Activated CD4-positive, CD25-positive, alpha-beta regulatory T cell treated with anti-CD3 and anti-CD28 coated beads, Interleukin-2, amount 50 U/mL, for 72 hours (primary cell): ENCODE data around the gene CTNNBIP1.

ENCODE experiments used
- DNase-seq: peaks from one replicate; pipeline ENCODE4 v3.0.0; 2021

The CTNNBIP1 gene

DNA sequence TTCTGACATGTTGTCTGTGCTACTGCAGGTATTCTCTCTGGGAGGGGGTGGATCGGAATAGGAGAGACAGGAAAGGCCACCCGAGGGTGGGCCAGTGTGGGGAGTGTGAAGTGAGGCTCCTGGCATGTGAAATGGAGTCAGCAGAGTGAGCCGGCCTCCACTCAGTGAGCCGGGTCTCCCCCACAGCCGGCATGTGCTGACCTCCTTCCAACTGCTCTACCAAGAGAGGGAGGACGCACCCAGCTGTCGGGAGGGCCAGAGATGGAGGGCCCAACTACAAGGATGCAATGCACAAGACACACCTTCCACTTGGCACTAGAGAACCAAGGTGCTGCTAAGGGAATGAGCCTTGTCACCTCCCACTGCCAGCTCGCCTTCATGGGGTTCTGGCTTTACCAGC lies 58.1 kb downstream of the CTNNBIP1 start:
- no peak for DNase-seq

DNA sequence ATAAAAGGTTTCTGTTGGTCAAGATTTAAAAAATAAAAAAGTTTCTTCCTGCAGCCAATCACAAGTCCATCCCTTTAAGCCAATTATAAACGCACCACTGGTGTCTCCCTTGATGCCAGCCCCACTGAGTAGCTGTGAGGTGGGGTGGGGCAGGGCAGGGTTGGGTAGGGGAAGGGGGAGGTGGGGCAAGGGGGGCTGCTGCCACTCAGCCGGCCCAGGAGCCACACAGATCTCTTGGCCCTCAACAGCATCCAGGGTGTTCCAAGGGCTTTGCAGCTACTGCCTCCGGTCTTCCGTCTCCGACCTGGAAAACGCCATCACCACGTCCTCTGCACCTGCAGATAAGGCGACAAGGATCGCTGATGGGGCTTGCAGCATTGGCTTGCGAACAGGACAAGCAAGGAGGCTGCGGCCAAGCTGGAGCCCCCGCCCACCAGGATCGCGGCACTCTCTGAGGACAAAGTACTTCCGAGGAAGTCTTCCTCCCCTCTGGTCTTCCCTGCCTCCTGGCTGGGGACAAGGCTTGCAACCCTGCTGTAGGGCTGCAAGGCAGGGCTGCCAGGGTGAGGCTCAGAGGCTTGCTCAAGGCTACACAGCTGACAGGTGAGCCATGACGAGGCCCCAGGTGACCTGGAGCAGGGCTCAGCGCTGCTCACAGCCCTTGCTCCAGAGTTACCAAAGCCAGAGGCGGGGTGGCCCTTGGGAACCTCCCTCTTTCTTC lies 59.5 kb downstream of the CTNNBIP1 start:
- no peak for DNase-seq

DNA sequence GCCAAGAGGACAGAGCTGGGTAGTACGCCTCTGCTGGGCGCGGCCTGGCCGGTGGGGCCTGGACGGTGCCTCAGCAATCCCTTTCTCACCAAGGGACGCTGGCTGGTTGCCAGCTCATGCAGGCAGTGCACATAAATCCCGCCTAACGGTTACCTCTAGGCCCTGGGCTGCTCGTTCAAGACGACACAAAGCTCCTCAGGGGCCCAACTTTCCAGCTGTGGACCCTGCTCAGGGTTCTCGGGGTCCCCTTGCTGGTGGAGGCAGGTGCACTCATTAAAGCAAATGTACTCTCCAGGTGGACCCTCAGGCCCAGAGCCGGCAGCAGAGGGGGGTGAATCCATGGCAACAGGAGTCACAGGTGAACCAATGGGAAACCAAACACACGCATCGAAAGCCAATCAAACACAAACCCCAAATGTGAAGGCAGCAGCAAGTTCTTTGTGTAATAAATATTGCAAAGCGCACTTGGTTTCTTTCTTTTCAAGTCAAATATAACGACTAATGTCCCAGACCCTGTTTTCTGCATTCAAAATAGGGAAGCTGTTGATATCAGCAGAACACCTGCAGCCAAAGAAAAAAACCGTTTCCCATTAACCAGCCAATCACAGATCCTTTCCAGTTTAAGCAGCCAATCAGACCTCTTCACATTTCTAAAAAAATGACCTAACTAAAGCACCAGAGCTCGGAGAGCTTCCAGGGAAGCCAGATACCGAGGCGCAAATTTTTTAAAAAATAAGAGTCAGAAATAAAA lies 60.2 kb downstream of the CTNNBIP1 start:
- DNase-seq, result no peak

DNA sequence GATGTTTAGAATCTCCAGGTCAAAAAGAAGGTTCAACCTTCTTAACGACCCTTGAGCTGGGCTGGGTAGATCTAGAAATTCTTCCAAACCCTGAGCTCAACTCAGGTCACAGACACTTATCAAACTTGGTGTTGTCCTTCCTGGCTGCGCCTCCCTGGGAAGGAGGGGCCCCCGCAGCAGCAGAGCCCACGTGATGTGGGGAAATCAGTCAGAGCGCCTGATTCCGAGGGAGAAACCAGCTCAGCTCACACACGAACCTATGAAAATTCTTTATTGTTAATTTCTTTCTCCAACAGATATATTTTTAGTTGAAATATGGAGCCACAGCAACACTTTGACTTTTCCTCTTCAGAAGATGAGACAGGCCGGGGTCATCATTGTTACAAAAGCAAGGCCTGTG lies 62.0 kb downstream of the CTNNBIP1 start:
- DNase-seq, result no peak

DNA sequence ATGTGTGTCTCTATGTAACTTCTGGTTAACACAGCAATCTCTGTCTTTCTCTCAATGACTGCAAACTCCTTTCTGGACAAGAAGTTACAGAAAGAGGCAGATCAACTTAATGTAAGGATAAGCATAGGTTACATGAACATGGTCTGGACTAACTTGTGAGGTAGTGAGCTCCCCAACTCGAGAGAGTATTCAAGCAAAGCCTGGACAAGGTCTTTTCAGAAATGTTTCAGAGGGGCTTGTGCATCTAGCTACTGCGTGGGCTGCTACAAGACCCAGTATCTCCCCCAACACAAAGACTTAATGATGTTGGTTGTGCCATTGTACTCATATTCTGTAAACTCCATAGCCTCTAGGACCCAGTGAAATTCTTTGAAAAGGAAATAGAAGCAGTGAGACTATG lies 62.8 kb downstream of the CTNNBIP1 start:
- no peak for DNase-seq

DNA sequence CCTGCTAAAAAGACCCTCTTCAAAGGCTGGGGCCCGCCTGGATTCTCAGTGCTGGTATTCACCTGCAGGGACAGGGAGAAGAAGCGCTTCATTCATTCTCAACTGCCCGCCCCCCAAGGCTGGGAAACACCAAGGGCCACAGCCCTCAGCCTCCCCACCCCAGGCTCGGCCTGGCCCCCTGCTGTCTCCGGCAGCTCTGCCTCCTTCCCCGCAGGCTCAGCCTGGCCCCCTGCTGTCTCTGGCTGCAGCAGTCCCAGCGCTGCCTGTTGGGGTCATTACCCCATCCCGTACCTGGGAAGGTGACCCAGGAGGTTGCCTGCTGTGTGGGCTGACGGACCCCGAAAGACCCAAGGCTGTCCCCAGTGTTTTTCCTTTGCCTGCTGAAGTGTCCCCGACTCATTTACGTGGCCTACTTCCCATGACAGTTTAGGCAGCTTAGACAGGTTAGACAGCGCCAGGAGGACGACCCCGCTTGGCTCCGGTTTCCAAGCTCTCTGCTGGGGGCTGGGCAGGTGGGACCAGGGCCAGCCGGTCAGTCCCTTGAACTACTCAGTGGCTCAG lies 63.4 kb downstream of the CTNNBIP1 start:
- DNase-seq, result no peak

DNA sequence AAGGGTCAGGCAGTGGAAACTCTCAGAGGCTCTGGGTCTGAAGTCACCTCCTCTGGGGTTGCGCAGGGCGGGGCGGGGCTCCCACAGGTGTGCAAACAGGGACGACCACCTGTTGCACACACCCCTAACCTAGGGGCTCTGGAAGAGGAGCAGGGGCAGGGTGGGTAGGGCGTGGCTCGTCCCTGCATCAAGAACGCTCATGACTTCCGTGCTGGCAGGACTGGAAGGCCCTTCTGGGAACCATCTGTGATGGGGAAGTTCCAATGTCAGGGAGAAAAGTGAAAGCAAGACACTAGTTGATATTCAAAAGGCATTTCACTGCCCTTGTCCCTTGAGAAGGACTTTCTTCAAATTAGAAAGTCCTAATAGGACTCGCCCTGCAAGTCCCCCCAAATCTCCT lies 64.2 kb downstream of the CTNNBIP1 start:
- no peak for DNase-seq

DNA sequence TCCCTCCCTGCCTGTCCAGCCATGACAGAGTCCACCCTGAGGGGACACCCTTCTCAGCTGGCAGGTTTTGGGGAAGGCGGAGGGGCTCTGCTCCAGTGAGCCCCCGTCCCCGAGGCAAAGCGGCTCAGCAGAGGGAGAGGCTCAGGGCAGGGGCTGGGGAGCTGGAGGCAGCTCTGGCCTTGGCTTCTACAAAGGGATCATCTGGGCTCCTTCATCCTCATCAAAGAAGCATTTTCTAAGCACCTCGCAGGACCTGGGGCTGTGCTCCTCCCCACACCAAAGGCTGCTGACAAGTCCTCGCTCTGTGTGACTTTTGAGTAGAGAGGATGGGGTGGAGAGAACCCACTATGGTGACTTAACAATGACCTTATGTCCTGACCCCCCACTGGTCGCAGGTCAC lies 65.3 kb downstream of the CTNNBIP1 start:
- no peak for DNase-seq

DNA sequence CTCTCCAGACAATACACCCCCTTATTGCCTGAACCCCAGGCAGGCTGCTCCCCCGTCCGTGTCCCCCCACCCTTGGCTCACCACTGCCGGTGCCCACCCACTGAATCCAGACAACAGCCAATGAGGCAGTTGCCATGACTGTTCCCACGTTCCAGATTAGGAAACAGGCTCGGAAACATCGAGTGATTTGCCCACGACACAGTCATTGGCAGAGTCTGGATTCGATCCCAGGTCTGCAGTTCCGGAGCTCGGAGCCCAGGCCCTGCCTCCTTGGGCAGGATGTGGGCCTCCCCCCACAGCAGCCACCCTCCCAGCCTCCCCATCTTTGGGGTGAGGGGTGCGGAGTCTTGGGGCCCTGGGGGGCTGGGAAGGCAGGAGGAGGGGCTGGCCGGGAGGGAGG lies 66.0 kb downstream of the CTNNBIP1 start:
- no peak for DNase-seq

DNA sequence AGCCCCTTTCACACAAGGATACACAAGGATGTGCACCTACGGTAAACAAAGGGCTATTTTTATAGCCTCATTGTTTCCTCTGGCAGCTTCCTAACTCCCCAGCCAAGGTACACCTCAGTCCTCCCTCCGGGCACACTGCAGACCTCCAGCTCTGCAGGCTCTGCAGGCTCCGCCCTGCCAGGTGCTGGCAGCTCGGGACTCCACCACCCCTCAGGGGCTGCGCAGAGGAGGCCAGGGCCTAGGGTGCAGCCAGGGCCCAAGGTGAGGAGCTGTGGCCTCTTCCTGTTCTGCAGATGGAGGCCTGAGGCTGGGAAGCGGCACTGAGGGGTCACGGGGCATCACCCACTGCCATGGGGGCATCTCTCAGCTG lies 66.5 kb downstream of the CTNNBIP1 start:
- no peak for DNase-seq

DNA sequence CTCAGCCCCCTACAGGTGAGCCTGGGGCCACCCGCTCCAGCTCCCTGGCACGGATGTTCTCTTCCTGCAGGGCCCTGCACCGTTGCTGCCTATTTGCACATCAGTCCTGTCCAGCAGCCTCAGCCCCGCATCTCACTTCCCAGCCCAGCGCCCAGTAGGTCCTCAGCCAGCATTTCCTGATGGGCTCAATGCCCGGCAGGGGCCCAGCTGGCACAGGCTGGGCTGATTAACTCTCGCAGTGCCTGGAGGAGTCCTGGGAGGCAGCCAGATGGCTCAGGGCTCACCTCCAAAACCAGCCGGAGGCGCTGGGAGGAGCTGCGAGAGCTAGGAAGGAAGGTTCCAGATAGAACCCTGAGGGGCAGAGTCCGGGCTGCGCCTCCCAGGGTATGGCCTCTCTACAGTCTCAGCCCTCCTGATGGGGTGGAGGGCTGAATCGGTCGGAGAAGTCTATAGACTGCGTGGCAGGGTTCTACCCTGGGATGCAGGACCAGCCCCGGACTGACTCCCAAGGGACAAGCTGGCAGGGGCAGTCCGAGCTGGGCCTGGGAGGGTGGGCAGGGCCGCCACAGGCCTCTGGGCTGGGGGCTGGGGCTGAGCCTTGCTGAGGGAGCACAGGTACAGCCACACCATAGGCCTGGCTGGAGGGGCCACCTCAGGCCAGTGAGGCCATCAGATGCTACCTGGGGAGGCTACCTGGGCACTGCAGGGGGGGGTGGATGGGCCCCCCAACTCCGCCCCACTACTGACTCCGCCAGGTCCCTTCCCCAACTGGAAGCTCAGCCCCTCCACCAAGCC lies 67.1 kb downstream of the CTNNBIP1 start:
- no peak for DNase-seq

DNA sequence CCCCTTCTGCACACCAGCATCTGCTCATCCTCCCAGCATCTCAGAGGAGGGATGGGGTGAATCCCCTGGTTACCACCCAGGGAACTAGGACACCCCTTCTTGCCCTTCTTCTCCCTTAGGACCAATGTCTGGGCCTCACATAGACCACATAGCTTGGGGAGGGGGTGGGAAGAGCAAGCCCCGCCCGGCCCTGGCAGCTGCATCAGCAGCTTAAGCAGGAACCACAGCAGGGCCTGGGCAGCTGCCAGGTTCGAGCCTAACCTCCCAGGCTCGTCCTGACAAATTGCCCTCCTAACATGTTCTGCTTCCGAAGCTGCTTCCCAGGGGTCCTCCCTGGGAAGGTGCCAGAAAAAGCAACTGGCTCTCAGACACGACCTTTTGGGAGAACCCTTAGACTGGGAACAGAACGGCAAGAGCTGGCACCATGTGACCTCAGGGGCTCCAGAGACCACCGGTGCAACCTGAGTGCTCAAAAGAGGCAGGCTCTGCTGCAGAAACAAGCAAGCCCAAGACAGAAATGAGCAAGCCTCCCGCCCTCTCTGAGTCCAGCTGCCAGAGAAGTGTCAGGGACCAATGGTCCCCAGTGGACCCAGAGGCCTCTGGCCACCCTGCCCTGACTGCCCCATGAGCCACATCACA lies 67.9 kb downstream of the CTNNBIP1 start:
- no peak for DNase-seq

DNA sequence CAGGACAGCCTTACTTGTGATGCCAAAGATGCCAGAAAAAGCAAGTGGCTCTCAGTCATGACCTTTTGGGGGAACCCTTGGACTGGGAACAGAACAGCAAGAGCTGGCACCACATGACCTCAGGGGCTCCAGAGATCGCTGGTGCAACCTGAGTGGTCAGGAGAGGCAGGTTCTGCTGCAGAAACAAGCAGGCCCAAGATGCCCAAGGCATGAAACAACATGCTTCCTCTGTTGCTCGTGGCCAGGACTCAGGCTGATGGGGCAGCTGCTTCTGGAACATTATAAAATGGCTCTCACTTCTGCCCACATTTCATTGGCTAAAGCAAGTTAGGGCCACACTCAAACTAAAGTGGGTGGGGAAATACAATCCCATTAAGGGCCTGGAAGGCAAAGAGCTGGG lies 68.6 kb downstream of the CTNNBIP1 start:
- DNase-seq, result no peak

DNA sequence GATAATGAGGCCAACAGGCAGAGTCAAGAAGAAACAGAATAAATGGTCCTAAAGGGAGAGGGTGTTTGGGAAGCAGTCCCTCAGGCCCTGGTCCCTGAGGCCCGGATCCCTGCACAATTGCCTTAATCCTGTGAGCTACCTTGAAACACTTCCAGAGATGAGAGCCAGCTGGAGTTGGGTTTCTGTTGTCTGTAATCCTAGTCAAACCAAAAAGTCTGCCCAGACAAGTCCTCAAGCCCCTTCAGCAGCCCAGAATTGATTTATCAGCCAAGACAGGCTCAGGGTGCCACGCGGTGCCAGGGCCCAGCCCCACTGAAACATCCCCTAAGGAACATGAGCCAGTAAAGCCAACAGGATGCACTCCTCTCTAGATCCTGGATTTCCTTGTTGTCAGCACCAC lies 69.9 kb downstream of the CTNNBIP1 start:
- DNase-seq, result no peak

DNA sequence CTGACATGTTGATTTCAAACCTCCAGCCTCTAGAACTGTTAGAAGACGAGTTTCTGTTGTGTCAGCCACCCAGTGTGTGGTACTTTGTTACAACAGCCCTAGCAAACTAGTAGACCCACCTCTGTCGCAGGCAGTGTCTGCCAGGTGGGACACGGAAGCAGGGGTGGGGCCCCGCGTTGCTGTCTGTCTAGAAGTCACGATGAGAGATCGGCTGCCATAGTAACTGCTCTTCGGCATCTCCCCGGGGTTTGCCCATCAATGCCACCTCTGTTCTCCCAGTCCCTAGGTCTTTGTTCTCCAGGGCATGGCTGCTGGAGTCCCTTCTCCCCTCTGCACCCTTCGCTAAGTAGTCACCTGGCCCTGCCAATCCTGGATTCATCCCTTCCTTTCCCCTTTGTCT lies 71.1 kb downstream of the CTNNBIP1 start:
- DNase-seq, result no peak

DNA sequence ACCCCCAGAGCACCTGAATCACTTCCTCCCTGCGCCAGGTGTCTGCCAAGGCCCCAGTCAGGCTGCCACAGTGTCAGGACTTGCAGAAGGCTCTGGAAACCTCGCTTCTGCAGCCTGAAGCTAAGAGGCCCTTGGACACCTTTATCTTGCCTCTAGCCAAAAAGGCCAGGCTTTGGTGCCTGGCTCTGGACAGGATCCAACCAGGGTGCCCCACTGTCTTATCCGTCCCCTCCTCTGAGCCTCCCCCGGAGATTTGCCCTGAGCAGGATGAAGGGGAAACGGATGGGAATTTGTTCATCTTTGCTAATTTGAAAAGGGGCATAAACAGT lies 73.5 kb downstream of the CTNNBIP1 start:
- no peak for DNase-seq

DNA sequence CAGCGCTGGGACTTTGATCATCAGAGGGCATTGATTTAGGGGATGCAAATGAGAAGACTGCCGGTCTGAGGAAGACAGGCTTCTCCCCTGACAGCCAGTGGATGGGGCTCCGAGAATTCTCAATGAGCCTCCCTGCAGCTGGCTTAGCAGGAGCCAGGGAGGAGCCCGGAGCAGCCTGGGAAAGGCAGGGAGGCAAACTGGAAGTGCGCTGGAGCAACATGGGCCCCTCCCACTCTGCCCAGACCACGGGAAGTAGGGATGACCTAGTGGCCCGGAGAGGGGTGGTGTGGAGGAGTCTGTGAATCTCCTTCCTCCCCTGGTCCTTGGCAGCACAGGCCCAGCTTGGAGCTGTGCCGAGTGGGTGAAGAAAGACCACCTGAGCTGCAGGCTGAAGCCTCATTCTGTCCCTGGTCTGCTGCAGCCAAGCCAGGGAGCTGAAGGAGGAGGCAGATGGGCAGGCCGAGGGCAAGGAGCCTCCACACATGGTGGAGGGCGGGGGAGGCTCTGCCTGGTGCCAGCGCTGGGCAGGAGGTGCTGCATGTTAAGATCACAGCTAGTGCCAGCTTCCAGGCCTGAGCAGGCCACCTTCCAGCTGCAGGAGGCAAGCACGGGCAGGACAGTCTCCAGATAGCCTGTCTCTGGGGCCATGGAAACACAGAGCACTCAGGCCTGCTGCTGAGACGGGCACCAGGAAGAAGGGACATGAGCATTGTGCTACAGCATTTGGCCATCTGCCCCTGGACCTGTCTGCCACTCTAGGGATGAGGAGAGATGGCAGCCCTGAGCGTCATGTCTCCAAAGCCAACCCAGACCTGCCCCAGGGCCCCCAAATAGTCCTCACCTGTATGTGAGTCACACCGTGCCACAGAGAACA lies 74.1 kb downstream of the CTNNBIP1 start:
- no peak for DNase-seq

DNA sequence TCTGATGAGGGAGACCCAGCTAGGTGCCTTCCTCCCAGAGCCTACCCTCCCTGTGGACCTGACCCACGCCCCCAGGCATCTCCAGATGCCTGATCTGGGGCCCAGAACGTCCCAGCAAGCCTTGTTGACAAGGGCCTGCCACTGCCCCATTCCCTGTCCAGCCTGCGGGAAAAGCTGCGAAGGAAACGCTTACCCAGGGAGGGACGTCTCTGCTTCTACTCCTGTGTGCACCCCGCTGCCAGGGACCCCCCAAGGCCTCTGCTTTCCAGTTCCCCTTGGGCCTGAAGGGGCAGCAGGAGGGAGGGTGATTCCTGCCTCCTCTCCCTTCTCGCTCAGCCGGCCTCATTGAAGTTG lies 74.7 kb downstream of the CTNNBIP1 start:
- no peak for DNase-seq

DNA sequence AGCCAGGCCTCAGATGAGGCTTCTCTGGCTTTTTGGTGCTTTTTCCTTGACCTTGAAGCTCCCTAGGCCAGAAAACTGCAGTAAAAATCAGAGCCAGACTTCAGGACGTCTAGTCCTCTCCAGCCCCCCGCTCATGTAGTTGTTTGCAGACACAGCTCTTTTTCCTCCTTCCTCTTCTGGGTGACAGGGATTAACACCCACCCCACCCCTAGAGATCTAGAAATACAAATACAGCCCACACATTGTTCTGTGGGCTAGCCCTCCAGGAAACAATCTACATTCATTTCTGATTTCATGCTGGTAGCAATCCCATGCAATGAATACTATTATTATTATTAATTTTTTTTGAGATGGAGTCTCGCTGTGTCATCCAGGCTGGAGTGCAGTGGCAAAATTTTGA lies 76.4 kb downstream of the CTNNBIP1 start:
- DNase-seq, result no peak

DNA sequence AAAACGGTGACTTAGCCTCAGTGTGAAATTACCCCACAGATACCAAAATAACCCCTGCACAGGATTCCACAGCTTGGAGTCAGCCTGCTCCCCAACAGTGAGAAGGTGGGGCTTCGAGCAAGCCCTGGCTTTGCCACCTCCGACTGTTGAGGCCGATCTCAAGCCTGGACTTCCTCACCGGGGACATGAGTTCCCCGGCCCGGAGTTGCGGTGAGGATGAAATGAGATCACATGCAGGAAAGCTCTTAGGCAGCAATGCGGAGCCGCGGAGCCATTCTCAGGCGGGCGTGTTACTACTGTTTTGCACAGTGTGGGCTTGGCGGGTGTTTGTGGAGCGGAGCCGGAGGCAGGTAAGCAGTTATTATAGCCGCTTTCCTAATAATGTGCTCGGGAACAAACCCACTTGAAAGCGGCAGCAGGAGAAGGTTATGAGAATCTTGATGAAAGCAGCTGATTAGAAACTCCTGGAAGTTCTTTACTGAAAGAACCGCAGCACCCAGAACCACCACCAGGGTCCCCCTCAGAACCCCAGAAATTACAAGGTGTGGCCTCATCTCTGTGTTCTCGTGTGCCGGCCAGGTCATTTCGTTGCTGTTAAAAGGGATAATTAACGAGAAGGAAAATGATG lies 82.4 kb downstream of the CTNNBIP1 start:
- no peak for DNase-seq

DNA sequence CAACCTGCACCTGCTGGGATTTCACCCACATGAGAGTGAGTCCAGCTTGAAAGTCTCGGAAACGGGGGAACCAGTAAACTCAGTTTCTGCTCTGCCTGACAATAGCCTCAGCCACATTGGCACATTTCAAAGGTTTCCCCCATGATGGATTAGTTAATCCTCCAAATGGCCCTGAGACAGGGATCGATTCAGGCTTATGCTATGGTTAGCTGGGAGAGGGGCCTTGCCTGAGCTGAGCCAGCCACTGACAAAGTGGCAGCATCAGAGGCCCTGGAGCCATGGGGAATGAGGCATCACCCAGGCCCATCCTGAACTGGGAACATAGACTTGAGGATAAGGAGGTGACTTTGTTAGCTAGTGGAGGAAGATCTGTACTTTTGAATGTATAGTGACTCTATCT lies 83.5 kb downstream of the CTNNBIP1 start:
- no peak for DNase-seq

DNA sequence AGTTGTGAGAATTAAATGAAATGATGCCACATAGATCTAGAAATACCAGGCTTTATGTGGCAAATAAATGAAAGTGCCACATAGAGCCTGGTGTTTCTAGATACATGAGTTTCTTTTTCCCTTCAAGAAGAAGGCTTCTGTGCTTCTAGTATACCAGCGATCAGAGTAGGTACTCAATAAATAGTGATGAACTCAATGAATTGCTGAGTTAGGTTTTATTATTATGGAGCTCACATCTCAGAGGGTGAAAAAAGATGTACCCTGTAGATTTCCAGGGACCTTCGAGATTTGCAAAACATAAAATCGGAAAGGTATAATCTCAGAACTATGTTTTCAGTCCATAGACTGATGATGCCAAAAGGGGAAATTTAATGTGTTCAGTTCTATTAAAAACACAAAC lies 84.0 kb downstream of the CTNNBIP1 start:
- DNase-seq, result no peak
